Measurements from ENCODE around the gene MRPL20. TPM values are rescaled to one million over a fixed set of nuclear protein-coding genes. Genes with fewer than 3 reads are reported as not detected.
A peak's percentile ranks its signal among the peaks of the same experiment; 100 is the strongest.

Gene MRPL20
- polyA plus RNA-seq, 1 donor from 2014 or later = 204 TPM

DNA sequence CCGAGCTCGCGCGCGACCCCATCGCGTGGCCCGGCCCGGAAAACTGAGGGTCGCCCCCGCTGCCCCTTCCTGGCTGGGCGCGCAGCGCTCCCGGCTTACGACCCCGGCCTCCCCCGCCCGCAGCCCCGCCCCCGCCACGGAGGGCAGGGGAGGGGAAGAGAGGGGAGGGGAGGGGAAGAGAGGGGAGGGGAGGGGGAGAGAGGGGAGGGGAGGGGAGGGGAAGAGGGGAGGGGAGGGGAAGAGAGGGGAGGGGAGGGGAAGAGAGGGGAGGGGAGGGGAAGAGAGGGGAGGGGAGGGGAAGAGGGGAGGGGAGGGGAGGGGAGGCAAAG, 20.7 kb upstream of the MRPL20 start:
- H3K9me3 ChIP-seq (ENCODE audit: low read length) = no peaks in the 10 kb centered on the region
- no peaks in the 10 kb centered on the region for H3K36me3 ChIP-seq (ENCODE audit: insufficient read depth, low read length)
- H3K9ac ChIP-seq (ENCODE audit: low read length) = peak overlapping the region; percentile 56
- H3K27me3 ChIP-seq (ENCODE audit: insufficient read depth, low read depth, low read length) = no peaks in the 10 kb centered on the region
- H3K79me2 ChIP-seq (replicated peaks; ENCODE audit: insufficient read depth, low read length) = no peaks in the 10 kb centered on the region
- no peaks in the 10 kb centered on the region for H3K9me2 ChIP-seq (ENCODE audit: insufficient read depth, low read length)
- H3K27ac ChIP-seq (ENCODE audit: low read length) = no peak overlapping the region
- H3K4me3 ChIP-seq (ENCODE audit: low read length) = peak overlapping the region; percentile 43
- no peaks in the 10 kb centered on the region for H3F3A ChIP-seq (ENCODE audit: insufficient read depth, low read length, poor library complexity, severe bottlenecking)
- no peak overlapping the region for H3K4me2 ChIP-seq (ENCODE audit: low read length)
- no peak overlapping the region for H2AFZ ChIP-seq (ENCODE audit: low read depth, low read length)
- H4K20me1 ChIP-seq (ENCODE audit: insufficient read depth) = no peaks in the 10 kb centered on the region
- no peak for TF ChIP-seq REST (IDR thresholded peaks at IDR 0.05; ENCODE audit: borderline replicate concordance)
- TF ChIP-seq TAF1 (IDR thresholded peaks at IDR 0.05; ENCODE audit: low read depth) = no peak
- no peak for TF ChIP-seq SMC3 (conservative IDR thresholded peaks at IDR 0.05; ENCODE audit: poor library complexity)
- TF ChIP-seq EP300 (conservative IDR thresholded peaks at IDR 0.05; ENCODE audit: poor library complexity, severe bottlenecking) = no peak
- TF ChIP-seq MXI1 (conservative IDR thresholded peaks at IDR 0.05; ENCODE audit: poor library complexity, severe bottlenecking) = no peak
- no peak for TF ChIP-seq CTCF (IDR thresholded peaks at IDR 0.05; ENCODE audit: poor library complexity, severe bottlenecking)
- TF ChIP-seq EZH2 (IDR thresholded peaks at IDR 0.05; ENCODE audit: borderline replicate concordance, insufficient read depth, low read length, poor library complexity, severe bottlenecking) = no peak
- TF ChIP-seq RAD21 (conservative IDR thresholded peaks at IDR 0.05) = no peak
- no peak for TF ChIP-seq POLR2AphosphoS5 (IDR thresholded peaks at IDR 0.05)

- no peak overlapping the region for H3K27ac ChIP-seq (ENCODE audit: low read length)
- no peaks in the 10 kb centered on the region for H3K9me2 ChIP-seq (ENCODE audit: insufficient read depth, low read length)
- no peak overlapping the region for H2AFZ ChIP-seq (ENCODE audit: low read depth, low read length)
- H3K9me3 ChIP-seq (ENCODE audit: low read length) = no peaks in the 10 kb centered on the region
- H3K4me3 ChIP-seq (ENCODE audit: low read length) = peak overlapping the region; percentile 43
- no peak overlapping the region for H3K4me2 ChIP-seq (ENCODE audit: low read length)
- no peak for TF ChIP-seq REST (IDR thresholded peaks at IDR 0.05; ENCODE audit: borderline replicate concordance)
- no peak for TF ChIP-seq SMC3 (conservative IDR thresholded peaks at IDR 0.05; ENCODE audit: poor library complexity)
- TF ChIP-seq CTCF (IDR thresholded peaks at IDR 0.05; ENCODE audit: poor library complexity, severe bottlenecking) = no peak
- no peak for TF ChIP-seq MXI1 (conservative IDR thresholded peaks at IDR 0.05; ENCODE audit: poor library complexity, severe bottlenecking)
- TF ChIP-seq TAF1 (IDR thresholded peaks at IDR 0.05; ENCODE audit: low read depth) = no peak
- no peak for TF ChIP-seq RAD21 (conservative IDR thresholded peaks at IDR 0.05)
- no peak for TF ChIP-seq POLR2AphosphoS5 (IDR thresholded peaks at IDR 0.05)
- no peak for TF ChIP-seq EP300 (conservative IDR thresholded peaks at IDR 0.05; ENCODE audit: poor library complexity, severe bottlenecking)
- TF ChIP-seq EZH2 (IDR thresholded peaks at IDR 0.05; ENCODE audit: borderline replicate concordance, insufficient read depth, low read length, poor library complexity, severe bottlenecking) = no peak
- H3K36me3 ChIP-seq (ENCODE audit: insufficient read depth, low read length) = no peaks in the 10 kb centered on the region
- no peaks in the 10 kb centered on the region for H4K20me1 ChIP-seq (ENCODE audit: insufficient read depth)
- H3K9ac ChIP-seq (ENCODE audit: low read length) = peak overlapping the region; percentile 56
- no peaks in the 10 kb centered on the region for H3K79me2 ChIP-seq (replicated peaks; ENCODE audit: insufficient read depth, low read length)
- H3F3A ChIP-seq (ENCODE audit: insufficient read depth, low read length, poor library complexity, severe bottlenecking) = no peaks in the 10 kb centered on the region
- H3K27me3 ChIP-seq (ENCODE audit: insufficient read depth, low read depth, low read length) = no peaks in the 10 kb centered on the region
Measured at GRCh38 chr1:1427106-1427819, 20.2 kb upstream of the MRPL20 start.

All from neural cell (in vitro differentiated cells).